Adrenal gland (tissue), 5 donors: ENCODE measurements around the gene LYPD6.

Experiments used
- CTCF ChIP-seq, 6 experiments: fragments of 450-650 bp in 4 of 6; fragments of 200-600 bp in 2 of 6; sonication (generic) in 1 of 6; IDR thresholded peaks; 1 replicate in 5 of 6; 2 replicates in 1 of 6; pipeline versions ENCODE4 v1.5.1 to v1.8.0; 2016 to 2021; ENCODE audit warnings: antibody characterized with exemption in 6 of 6, mild to moderate bottlenecking in 2 of 6, moderate library complexity in 1 of 6
- POLR2A ChIP-seq, 2 donors: fragments of 450-650 bp; IDR thresholded peaks; one replicate each; pipeline ENCODE4 v1.6.1; 2017; ENCODE audit warnings: antibody characterized with exemption in 2 of 2, mild to moderate bottlenecking in 2 of 2, moderate library complexity in 1 of 2
- donor health status: DM: no; HTN: no; CAD: no.

DNA sequence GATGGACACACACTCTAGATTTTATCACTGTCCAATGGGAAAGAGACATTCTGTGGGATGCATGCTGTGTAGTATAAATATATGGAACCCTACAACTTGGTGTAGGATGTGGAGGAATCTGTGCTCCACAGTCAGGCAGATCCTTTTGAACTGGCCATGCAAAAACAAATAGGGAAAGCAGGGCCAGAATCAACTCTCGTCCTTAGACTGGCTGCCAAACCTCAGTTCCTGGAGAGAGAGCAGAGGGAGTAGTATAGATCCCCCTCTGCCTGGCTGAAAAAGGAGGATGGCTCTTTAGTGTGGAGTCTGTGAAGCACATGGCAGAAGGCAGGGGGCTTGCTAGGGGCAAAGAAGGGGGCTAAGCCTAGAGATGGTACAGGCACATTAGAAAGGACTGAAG lies 84.7 kb downstream of the LYPD6 start:
- TF ChIP-seq CTCF (IDR thresholded peaks at IDR 0.05): no peak
- TF ChIP-seq POLR2A (IDR thresholded peaks at IDR 0.05): no peak
